Activated CD4-positive, alpha-beta T cell treated with anti-CD3 and anti-CD28 coated beads for 24 hours (primary cell): Measurements from ENCODE around the gene CPAMD8.
"Not testable (repeated sequence)": the region's sequence is repeated elsewhere in the genome, so short reads cannot be mapped to it uniquely, and the experiment has no call there.

Experiments
- DNase-seq, 2 donors: peaks; one replicate each; pipeline ENCODE4 v3.0.0-alpha.2; 2020; ENCODE audit warnings: low read depth in 2 of 2

CPAMD8 gene

DNA sequence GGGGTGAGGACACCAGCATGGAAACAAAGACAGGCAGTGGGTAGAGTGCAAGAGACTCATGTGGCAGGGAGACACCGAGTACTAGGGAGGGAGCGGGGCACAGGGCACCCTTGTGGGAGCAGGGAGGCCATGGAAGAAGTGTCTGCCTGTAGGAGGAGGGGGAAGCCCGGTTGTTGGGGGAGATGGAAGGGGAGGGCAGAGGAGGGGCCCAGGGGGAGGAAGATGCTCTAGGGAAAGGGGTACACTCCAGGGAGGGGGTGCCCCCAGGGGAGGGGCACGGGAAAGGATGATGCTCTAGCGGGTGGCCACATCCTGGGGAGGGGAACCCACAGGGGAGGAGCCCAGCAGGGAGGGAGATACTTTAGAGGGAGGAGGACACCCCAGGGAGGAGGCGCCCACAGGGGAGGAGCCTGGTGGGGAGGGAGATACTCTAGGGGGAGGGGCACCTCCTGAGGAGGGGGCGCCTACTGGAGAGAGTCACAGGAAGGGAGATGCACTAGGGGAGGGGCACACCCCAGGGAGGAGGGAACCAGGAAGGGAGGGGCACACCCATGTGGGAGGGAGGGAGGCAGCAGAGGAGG, 24.9 kb downstream of the CPAMD8 start:
- peak in 1 of 2 donors; percentile 27 for DNase-seq

DNA sequence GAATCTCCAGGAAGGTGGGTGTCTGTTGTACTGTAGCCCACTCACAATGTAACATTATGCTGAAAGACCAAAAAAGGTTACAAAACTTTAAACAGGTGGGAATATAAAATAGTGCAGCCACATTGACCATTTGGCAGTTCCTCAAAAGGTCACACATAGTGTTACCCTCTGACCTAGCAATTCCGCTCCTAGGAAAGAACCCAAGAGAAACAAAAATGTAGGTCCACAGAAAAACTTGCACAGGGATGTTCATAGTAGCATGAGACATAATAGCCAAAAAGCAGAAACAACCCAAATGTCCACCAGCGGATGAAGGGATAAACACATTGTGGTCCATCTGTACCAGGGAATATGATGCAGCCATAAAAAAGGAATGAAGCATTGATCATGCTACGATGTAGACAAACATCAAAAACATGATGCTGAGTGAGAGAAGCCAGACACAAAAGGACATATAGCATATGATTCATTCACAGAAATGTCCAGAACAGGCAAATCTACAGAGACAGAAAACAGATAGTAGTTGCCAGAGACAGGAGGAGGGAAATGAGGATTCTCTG, 27.9 kb downstream of the CPAMD8 start:
- DNase-seq, result no peak

DNA sequence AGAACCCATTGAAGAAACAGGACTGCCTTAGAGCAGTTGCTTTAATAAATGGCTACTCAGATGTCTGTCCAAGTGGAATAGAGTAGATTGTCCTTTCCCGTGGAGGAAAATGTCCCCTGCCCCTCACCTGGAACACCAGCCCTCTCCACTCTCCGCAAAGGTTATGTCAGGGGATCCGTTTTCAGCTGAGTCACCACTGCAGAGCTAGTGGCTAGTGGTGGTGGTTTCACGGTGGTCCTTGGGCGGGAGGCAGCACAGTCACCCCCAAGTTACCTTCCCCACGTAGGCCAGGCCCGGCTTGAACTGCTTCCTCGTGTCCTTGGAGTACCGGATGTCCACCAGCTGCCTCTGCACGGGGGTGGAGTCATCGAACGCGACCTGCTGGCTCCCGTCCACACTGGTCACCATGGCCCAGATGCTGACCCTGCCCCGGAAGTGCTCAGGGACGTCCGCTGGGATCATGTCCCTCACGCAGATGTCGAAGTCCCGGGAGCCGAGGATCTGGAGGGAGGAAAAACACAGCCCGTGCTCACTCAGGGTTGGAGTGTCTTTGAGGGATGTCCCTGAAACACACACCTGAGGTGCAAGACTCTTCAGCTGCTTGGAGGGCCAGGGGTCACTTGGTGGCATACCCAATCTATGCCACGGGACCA, 29.6 kb downstream of the CPAMD8 start:
- DNase-seq, result not testable (repeated sequence)

DNA sequence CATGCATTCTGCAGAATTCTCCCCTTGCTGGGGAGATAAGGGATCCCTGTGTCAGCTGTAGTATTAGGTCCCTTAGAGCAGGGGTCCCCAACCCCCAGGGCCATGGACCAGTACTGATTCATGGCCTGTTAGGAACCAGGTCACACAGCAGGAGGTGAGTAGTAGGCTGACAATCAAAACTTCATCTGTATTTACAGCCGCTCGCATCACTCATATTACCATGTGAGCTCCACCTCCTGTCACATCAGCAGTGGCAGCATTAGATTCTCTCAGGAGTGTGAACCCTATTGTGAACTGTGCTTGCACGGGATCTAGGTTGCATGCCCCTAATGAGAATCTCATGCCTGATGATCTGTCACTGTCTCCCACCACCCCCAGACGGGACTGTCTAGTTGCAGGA, 37.9 kb downstream of the CPAMD8 start:
- DNase-seq, result no peak

DNA sequence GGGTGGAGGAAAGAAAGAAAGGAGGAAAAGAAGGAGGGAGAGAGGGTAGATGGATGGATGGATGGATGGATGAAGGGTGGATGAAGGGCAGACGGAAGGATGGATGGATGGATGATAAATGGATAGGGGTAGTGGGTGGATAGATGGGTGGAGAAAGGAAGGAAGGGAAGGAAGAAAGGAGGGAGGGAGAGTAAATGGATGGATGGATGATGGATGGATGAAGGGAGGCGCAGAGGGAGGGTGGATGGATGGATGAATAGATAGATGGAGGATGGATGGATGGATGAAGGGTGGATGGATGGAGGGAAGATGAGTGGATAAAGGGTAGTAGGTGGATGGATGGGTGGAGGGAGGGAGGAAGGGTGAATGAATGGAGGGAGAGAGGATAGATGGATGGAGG, 41.2 kb downstream of the CPAMD8 start:
- DNase-seq, result no peak

DNA sequence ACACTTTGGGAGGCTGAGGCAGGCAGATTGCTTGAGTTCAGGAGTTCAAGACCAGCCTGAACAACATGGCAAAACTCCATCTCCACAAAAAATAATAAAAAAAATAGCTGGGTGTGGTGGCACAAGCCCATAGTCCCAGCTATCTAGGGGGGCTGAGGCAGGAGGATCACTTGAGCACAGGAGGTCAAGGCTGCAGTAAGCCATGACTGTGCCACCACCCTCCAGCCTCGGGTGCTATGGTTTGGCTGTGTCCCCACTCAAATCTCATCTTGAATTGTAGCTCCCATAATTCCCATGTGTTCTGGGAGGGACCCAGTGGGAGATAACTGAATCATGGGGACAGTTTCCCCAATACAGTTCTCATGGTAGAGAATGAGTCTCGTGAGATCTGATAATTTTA, 44.0 kb downstream of the CPAMD8 start:
- not testable (repeated sequence) for DNase-seq

DNA sequence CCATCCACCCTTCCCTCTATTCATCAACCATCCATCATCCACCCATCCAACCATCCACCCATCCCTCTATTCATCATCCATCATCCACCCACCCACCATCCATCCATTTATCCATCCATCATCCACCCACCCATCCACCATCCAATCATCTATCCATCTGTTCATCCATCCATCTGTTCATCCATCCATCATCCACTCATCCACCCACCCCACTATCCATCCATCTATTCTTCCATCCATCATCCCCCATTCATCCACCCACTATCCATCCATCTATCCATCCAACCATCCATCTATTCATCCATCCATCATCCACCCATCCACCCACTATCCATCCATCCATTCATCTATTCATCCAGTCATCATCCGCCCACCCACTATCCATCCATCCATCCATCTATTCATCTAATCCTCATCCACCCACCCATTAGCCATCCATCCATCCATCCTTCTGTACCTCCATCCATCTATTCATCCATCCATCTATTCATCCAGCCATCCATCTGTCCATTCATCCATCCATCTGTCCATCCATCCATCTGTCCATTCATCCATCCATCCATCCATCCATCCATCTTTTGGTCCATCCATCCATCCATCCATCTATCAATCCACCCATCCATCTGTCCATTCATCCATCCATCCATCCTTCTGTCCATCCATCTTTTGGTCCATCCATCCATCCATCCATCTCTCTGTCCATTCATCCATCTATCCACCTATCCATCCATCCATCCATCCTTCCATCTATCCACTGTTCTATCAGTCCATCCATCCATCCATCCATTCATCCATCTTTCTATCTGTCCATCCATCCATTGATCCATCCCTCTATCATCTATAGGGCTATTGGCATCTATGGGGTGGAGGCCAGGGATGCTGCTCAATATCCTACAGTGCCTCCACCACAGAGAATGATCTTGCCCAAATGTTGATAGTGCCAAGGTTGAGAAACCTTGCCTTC, 47.5 kb downstream of the CPAMD8 start:
- DNase-seq, result no peak

DNA sequence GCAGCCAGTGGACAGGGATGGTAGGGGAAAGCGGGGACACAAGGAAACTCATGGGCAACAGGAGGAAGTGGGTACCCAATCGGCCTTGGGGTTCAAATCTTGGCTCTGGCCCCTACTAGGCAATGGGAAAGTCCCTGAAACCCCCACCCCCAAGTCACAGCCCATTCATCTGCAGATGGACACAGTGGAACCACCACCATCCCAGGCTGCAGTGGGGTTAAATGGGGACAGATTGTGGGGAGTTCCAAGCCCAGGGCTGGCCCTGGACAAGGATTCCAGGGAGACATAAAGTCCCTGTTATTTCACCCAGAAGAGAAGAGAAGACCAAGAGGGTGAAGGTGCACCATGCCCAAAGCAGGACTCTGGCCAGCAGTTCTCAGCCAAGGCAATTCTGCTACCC, 48.5 kb downstream of the CPAMD8 start:
- DNase-seq, result no peak

DNA sequence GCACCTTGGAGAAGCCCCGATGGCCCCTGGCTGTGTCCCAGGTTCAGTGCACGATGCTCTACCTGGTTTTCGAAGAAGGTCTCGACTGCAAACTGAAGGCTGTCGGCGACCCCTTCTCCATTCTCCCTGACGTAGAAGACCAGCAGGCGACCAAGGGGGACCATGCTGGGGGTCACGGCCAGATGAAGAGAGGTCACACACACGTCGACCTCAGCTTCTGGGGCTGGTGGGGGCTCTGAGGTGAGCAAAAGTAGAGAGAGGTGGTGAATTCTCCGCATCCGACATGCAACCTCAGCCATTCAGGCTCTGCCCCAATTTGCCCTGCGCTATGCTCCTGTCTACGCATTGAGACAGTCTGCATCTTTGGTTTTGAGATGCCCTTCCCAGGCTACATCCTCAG, 49.3 kb downstream of the CPAMD8 start:
- no peak for DNase-seq

DNA sequence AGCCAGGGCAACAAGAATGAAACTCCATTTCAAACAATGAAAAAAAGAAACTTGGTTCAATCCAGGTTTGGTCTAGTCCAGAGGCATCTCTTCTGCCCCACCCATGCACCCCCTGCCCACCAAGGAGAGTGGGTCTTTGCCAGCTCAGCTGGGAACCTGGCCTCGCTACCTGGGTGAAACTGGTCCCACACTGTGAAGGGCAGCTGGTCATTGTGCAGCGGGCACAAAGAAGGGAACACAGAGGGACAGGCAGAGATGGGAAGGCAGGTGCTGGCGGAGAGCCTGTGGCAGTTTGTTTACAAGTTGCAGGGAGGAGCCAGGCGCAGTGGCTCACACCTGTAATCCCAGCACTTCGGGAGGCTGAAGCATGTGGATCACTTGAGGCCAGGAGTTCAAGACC, 50.2 kb downstream of the CPAMD8 start:
- no peak for DNase-seq

DNA sequence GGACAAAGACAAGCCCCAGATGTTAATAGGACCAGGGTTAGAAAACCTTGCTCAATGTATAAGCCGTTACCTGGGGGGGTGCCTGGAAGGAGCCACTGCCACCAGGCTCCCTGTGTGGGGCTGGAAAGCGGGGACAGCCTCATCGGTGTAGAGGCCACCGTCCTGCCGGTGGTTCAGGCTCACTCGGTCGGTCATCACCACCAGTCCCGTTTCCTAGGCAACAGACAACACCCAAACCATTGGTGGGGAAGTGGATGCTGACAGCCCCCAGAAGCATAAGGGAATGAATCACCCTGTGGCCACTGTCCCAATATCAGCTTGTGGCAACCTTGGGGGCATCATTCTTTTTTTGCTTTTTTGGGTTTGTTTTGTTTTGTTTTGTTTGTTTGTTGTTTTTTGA, 55.8 kb downstream of the CPAMD8 start:
- DNase-seq, result no peak

DNA sequence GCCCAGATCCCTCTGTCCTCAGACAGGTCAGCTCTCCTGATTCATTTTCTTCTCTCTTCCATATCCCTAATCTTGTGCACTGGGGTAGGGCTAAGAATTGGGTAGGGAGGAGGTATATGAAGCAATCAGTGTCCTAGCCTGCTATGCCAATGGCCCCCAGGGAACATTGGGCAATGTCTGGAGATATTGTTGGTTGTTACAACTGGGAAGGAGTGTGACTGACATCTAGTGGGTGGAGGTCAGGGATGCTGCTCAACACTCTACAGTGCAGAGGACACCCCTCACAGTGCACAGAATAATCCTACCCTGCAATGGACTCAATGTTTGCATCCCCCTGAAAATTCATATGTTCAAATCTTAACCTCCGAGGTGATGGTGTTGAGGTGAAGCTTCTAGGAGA, 57.5 kb downstream of the CPAMD8 start:
- no peak for DNase-seq

DNA sequence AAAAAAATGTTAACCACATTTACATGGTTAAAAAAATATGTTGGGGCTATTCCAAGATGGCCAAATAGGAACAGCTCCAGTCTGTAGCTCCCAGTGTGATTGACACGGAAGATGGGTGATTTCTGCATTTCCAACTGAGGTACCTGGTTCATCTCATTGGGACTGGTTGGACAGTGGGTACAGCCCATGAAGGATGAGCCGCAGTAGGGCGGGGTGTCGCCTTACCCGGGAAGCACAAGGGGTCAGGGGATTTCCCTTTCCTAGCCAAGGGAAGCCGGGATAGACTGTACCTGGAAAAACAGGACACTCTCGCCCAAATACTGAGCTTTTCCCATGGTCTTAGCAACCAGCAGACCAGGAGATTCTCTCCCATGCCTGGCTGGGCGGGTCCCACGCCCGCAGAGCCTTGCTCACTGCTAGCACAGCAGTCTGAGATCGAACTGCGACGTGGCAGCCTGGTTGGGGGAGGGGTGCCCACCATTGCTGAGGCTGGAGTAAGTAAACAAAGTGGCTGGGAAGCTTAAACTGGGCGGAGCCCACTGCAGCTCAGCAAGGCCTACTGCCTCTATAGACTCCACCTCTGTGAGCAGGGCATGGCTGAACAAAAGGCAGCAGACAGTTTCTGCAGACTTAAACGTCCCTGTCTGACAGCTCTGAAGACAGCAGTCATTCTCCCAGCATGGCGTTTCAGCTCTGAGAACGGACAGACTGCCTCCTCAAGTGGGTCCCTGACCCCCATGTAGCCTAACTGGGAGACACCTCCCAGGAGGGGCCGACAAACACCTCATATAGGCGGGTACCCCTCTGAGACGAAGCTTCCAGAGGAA, 65.4 kb downstream of the CPAMD8 start:
- DNase-seq, result not testable (repeated sequence)

DNA sequence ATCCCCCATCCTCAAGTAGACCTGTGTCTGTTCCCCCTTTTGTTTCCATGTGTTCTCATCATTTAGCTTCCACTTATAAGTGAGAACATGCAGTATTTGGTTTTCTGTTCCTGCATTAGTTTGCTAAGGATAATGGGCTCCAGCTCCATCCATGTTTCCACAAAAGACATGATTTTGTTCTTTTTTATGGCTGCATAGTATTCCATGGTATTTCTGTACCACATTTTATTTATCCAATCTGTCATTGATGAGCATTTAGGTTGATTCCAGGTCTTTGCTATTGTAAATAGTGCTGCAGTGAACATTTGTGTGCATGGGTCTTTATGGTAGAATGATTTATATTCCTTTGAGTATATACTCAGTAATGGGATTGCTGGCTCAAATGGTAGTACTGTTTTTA, 68.3 kb downstream of the CPAMD8 start:
- DNase-seq, result not testable (repeated sequence)

DNA sequence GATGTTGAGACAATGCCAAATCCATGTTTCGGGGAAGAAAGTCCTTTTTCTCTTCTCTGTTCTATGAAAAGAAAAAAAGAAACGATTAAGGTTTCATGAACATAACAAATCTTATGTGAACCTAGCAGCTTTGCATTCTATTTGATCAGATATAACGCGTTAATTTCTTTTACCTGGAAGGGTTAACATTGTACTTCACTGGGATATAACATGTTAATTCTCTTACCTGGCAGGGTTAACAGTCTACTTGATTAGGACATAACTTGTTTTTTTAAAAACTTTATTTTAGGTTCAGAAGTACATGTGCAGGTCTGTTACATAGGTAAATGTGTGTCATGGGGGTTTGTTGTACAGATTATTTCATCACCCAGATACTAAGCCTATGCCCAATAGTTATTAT, 68.8 kb downstream of the CPAMD8 start:
- DNase-seq, result no peak

DNA sequence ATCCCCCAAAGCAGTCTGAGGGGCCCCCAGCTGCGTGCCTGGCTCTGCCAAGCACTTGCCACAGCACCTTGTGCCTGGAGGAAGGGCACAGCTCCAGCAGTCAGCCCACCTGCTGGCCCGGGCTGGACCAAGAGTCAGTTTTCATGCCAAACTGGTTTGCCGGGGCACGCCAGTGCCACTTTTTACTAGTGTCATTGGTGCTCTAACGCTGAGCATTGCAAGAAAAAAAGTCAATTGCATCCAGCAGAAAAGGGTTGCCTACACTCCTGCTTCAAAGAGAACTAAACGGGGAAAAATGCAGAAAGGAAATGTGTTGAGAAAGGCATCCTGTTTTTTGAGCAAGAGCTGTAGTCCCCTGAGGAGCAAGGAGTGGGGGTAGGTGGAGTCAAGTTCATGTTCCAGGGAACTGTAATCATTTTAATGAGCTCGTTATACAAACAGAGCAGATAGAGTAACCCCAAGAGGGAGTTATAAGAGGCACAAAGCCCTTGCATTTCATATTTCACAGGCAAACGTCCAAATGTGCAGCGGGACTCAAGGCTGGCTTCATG, 69.4 kb downstream of the CPAMD8 start:
- DNase-seq, result no peak

DNA sequence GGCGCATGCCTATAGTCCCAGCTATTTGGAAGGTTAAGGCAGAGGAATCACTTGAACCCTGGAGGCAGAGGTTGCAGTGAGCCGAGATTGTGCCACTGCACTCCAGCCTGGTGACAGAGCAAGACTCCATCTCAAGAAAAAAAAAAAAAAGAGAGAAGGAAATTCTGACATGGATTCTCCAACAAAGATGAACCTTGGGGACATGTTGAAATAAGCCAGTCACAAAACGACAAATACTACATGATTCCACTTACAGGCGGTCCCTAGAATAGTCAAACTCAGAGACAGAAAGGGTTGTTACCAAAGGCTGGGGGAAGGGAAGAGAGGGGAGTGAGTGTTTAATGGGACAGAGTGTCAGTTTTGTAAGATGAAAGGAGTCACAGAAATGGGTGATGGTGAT, 71.4 kb downstream of the CPAMD8 start:
- no peak for DNase-seq

DNA sequence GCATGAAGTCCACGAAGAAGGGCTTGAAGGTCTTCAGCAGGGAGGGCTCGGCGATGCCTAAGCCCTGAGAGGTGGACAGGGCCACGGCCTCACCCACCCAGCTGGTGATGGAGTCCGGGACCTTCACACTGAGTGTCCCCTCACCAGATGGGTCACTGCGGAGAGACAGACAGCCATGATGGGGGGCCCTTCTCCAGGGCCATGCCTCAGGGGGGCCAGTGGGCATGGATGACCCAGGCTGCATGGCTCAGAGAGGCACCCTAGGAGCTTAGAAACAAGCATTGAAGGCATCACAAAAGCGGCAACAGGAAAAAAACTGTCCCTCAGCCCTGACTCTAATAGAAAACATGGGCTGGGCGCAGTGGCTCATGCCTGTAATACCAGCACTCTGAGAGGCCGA, 74.6 kb downstream of the CPAMD8 start:
- DNase-seq, result no peak

DNA sequence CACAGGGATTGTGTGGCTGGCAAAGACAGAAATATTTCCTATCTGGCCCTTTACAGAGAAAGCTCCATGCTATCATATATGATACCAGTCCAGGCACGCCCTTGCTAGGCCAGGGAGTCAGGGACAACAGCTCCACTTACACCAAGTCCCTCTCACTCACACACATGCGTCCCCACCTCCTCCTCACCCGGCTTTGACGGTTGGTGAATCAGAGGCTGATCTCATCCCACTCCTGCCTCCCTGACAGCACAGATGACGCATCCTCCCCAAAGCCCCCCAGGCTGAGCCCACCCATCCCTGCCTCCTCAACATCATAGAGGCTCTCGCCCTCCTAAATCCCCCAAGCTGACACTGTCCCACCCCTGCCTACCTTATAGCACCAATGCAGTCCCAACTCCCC, 75.1 kb downstream of the CPAMD8 start:
- no peak for DNase-seq

DNA sequence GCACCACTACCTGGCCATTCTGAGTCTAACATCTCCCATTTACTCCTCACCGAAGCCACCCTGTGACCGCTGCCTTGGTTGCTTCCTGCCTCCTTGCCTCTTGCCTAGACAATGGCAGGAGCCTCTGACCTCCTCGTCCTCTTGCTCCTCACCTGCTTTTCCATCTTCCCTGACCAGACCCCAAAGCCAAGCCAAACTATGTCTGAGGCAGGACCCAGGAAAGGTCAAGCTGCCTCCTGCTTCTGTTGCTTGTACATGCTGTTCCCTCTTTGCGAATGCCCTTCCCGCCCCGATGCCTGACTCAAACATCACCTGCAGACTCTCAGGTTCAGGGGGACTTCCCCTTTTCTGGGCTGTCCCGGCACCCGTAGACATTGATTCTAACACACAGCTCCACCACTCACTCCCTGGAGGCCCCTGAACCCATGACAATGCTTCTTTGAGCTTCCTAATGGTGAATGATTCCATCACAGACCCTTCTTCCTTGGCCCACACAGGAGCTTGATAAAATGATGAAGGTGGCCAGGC, 77.0 kb downstream of the CPAMD8 start:
- no peak for DNase-seq
